ENCODE results near the gene MARCKS. TPM values are rescaled to one million over a fixed set of nuclear protein-coding genes. Genes with fewer than 3 reads are reported as not detected.

Gene MARCKS
- total and polyA plus RNA-seq, 8 donors = 102 to 348 (median 285) TPM

GRCh38 chr6:113854531-113855499 lies 2.3 kb upstream of the MARCKS start:
- peak; percentile 11 for ATAC-seq

DNA sequence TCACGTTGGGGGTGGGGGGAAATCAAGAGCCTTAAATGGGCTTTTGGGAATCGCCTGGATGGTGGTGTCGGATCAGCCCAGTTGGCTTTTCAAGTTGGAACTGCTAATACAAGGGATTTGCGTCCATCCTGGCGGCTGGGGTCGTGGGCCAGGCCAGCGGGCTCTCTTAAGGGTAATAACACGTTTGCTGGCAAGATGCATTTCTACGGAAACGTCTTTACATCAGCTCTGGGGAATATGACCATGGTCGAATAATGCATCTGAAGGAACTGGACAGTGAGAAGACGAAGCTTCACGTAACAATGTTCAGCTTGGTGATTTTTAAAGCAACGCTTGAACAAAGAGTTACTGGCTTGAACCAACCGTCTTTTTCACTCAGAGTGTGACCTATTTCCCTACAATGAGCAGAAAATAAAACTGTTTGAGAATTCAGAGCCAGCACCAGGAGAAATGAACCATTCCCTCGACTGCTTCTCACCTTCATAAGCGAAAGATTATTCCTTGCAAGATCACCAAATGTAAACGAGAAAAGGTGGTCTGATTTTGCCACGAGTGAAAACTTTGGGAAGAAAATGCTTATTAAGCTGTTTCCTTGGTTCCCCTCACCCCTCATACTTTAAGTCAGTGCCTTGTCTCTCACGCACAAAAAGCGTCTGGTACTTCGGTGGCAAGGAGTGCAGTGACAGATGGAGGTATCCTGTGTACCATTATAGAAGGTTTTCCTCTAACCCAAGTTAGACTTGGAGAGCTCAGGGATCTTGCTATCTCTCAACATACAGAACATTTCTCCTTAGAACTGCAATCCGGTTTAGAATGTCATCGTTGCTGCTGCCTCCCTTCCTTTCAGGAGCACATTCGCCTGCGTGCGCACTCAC lies 1.4 kb upstream of the MARCKS start:
- Histone ChIP-seq H3K4me1 (peaks cover 0 to 32% of the 10 kb centered on the region in 2 donors), H3K36me3 (no peaks in the 10 kb centered on the region), H3K4me3 (peak overlapping the region; percentile 73 to 82), H3K27me3 (peaks cover 0 to 49% of the 10 kb centered on the region in 2 donors), H3K9me3 (no peaks in the 10 kb centered on the region), H3K27ac (peak overlapping the region; percentile 78 to 97)
- ATAC-seq (no peak), DNase-seq (peak; percentile 46 to 80 (median 73))
- intact Hi-C loops (cut with DNase I) = no loop called here
- TF ChIP-seq, protein P1, sequence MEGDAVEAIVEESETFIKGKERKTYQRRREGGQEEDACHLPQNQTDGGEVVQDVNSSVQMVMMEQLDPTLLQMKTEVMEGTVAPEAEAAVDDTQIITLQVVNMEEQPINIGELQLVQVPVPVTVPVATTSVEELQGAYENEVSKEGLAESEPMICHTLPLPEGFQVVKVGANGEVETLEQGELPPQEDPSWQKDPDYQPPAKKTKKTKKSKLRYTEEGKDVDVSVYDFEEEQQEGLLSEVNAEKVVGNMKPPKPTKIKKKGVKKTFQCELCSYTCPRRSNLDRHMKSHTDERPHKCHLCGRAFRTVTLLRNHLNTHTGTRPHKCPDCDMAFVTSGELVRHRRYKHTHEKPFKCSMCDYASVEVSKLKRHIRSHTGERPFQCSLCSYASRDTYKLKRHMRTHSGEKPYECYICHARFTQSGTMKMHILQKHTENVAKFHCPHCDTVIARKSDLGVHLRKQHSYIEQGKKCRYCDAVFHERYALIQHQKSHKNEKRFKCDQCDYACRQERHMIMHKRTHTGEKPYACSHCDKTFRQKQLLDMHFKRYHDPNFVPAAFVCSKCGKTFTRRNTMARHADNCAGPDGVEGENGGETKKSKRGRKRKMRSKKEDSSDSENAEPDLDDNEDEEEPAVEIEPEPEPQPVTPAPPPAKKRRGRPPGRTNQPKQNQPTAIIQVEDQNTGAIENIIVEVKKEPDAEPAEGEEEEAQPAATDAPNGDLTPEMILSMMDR (IDR thresholded peaks at IDR 0.05) = no peak

More at GRCh38 chr6:113854531-113855499, 2.3 kb upstream of the MARCKS start:
- H3K27me3 ChIP-seq = peaks cover 0 to 49% of the 10 kb centered on the region in 2 donors
- H3K4me1 ChIP-seq = peaks cover 0 to 29% of the 10 kb centered on the region in 2 donors
- intact Hi-C loops (cut with DNase I) = no loop called here
- no peaks in the 10 kb centered on the region for H3K36me3 ChIP-seq
- TF ChIP-seq, protein P1 (IDR thresholded peaks at IDR 0.05) = no peak
- no peaks in the 10 kb centered on the region for H3K9me3 ChIP-seq
- peak overlapping the region; percentile 73 to 82 for H3K4me3 ChIP-seq
- H3K27ac ChIP-seq = peak overlapping the region; percentile 78 to 97
- peak; percentile 82 to 95 (median 88) for DNase-seq

DNA sequence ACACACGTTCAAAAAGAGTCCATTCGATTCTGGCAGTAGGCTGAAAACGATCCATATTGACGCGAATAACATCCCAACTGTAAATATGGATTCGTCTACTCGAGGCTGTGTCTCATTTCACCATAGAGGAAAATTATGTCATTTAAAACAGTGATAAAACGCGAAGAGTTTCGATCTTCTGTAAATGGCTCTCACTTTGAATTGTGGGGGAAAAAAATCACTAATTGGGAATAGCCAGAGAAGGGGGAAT lies 845 bp upstream of the MARCKS start:
- Histone ChIP-seq H3K9me3 (no peaks in the 10 kb centered on the region), H3K4me1 (peaks cover 0 to 34% of the 10 kb centered on the region in 2 donors), H3K27me3 (peaks cover 0 to 49% of the 10 kb centered on the region in 2 donors), H3K27ac (peak overlapping the region; percentile 78 to 97), H3K36me3 (peaks cover 0 to 3% of the 10 kb centered on the region in 2 donors), H3K4me3 (peak overlapping the region; percentile 73 to 82)
- TF ChIP-seq, protein P1 (IDR thresholded peaks at IDR 0.05) = no peak
- DNase-seq = no peak
- intact Hi-C loops (cut with DNase I) = no loop called here
- ATAC-seq = no peak

DNA sequence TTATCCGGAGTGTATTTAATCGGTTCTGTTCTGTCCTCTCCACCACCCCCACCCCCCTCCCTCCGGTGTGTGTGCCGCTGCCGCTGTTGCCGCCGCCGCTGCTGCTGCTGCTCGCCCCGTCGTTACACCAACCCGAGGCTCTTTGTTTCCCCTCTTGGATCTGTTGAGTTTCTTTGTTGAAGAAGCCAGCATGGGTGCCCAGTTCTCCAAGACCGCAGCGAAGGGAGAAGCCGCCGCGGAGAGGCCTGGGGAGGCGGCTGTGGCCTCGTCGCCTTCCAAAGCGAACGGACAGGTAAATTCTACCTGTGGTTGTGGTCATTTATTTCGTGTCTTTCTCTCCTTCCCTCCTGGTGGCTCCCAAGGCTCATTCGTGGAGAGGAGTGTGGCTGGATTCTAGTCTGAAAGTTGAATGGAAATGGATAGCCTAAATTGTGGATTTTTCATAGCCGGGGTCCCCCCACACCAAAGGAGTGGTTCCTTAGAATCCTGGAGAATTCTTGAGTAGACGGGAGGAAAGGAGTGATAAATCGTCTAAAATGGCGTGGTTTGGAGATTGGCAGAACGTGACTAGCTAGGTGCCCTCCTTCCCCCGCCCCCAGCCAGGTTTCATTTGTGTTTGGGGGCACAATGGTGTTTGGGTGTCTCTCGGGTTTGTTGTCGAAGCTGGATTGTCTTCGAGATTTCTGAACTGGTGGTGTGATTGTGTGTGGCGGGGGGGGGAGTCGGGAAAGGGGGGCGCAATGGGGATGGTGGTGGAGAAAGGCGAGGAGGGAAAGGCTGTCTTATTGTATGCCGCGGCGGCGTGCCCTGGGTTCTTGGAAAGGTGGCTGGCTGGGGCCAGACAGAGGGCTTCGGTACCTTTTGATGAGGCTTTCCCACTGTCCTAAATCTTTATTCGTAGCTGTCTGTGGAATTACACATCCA lies 673 bp downstream of the MARCKS start:
- H3K27me3 ChIP-seq = peaks cover 0 to 49% of the 10 kb centered on the region in 2 donors
- intact Hi-C loops (cut with DNase I) = no loop called here
- DNase-seq (peak; percentile 44 to 84 (median 68)), ATAC-seq (peak; percentile 19)
- TF ChIP-seq, protein P1 (IDR thresholded peaks at IDR 0.05) = no peak
- peak overlapping the region; percentile 73 to 82 for H3K4me3 ChIP-seq
- peaks cover 0 to 47% of the 10 kb centered on the region in 2 donors for H3K4me1 ChIP-seq
- H3K27ac ChIP-seq = peak overlapping the region; percentile 97 to 98
- no peaks in the 10 kb centered on the region for H3K9me3 ChIP-seq
- peaks cover 0 to 5% of the 10 kb centered on the region in 2 donors for H3K36me3 ChIP-seq
